NCI-H2196 (cell line): ENCODE measurements around the gene SRRM3.
"Not testable (repeated sequence)": the region's sequence is repeated elsewhere in the genome, so short reads cannot be mapped to it uniquely, and the experiment has no call there.

Experiments used
- DNase-seq: peaks from one replicate; lab custom pipeline; 2025; ENCODE audit not compliant: unreplicated experiment; lab: John Stamatoyannopoulos, UW

The SRRM3 gene

GRCh38 chr7:76335417-76335816 lies 133.7 kb downstream of the SRRM3 start:
- DNase-seq = not testable (repeated sequence)

GRCh38 chr7:76336094-76336493 lies 134.4 kb downstream of the SRRM3 start:
- no peak for DNase-seq
